Activated naive CD4-positive, alpha-beta T cell treated with anti-CD3 and anti-CD28 coated beads, Interleukin-2, amount 10 ng/mL, durations not matched to agents 7 days and 5 days (primary cell): ENCODE measurements around the gene IL1RAPL2.
"Not testable (repeated sequence)": the region's sequence is repeated elsewhere in the genome, so short reads cannot be mapped to it uniquely, and the experiment has no call there.

Source experiments
- CTCF ChIA-PET: fragments of 350-600 bp; sonication (Branson Sonifier 250); formaldehyde crosslinking; loops from one replicate; lab custom pipeline; 2021; ENCODE audit warnings: antibody characterized with exemption; lab: Charles Lee
- DNase-seq: peaks from one replicate; pipeline ENCODE4 v3.0.0-alpha.2; 2020
- H3K27ac Mint-ChIP-seq: one replicate; pipeline ENCODE4 v1.8.0; 2021; ENCODE audit warnings: mild to moderate bottlenecking, moderate library complexity, mixed read lengths
- H3K27me3 Mint-ChIP-seq: one replicate; pipeline ENCODE4 v1.8.0; 2021; ENCODE audit warnings: mild to moderate bottlenecking, mixed read lengths
- H3K36me3 Mint-ChIP-seq: one replicate; pipeline ENCODE4 v1.8.0; 2021; ENCODE audit warnings: mixed read lengths
- H3K4me1 Mint-ChIP-seq: one replicate; pipeline ENCODE4 v1.8.0; 2021; ENCODE audit warnings: mixed read lengths
- H3K4me3 Mint-ChIP-seq: one replicate; pipeline ENCODE4 v1.8.0; 2021; ENCODE audit warnings: mild to moderate bottlenecking, moderate library complexity, mixed read lengths
- H3K9me3 Mint-ChIP-seq: one replicate; pipeline ENCODE4 v1.8.0; 2021; ENCODE audit warnings: mixed read lengths

IL1RAPL2 gene

DNA sequence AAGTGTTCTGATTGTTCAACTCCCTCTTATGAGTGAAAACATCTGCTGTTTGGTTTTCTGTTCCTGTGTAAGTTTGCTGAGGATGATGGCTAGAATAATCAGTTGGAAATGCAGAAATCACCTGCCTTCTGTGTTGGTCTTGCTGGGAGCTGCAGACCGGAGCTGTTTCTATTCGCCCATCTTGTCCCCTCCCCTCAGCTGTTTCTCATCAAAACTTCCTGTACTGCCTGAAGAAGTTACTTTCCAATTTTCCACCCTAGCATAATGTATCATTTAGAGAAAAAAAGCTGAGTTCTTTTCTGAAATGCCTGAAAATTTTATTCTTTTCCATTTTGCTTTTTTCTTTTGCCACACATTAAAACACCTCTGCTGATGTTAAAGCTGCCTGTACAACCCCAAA, 486.9 kb downstream of the IL1RAPL2 start:
- DNase-seq = no peak
- Mint-ChIP-seq H3K9me3 (no peaks in the 10 kb centered on the region), H3K27ac (no peak overlapping the region), H3K27me3 (no peaks in the 10 kb centered on the region), H3K4me1 (no peaks in the 10 kb centered on the region), H3K4me3 (no peak overlapping the region), H3K36me3 (no peaks in the 10 kb centered on the region)
- CTCF ChIA-PET = no interaction called here

DNA sequence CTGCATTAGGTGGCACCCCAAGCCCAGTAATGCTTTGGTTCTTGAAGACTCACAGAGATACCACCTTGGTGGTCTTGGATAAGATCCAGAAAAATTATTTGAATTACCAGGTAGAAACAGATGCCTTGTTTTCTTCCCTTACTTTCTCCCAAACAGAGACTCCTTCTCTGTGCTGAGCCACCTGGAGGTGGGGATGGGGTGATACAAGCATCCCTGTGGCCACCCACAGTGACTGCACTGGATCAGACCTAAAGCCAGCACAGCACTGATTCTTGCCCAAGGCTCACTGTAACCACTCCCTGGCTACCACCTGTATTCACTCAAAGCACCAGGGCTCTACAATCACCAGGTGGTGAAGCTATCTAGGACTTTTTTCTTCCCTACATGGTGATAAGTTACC, 497.7 kb downstream of the IL1RAPL2 start:
- no peak overlapping the region for H3K4me3 Mint-ChIP-seq
- no peaks in the 10 kb centered on the region for H3K27me3 Mint-ChIP-seq
- H3K36me3 Mint-ChIP-seq = no peaks in the 10 kb centered on the region
- no peak for DNase-seq
- H3K9me3 Mint-ChIP-seq = no peaks in the 10 kb centered on the region
- no peak overlapping the region for H3K27ac Mint-ChIP-seq
- CTCF ChIA-PET = no interaction called here
- no peaks in the 10 kb centered on the region for H3K4me1 Mint-ChIP-seq

- Mint-ChIP-seq H3K9me3 (peaks cover 2% of the 10 kb centered on the region), H3K36me3 (no peaks in the 10 kb centered on the region), H3K27ac (no peak overlapping the region), H3K4me1 (no peaks in the 10 kb centered on the region), H3K4me3 (no peak overlapping the region), H3K27me3 (no peaks in the 10 kb centered on the region)
- CTCF ChIA-PET = no interaction called here
- DNase-seq = no peak
Observed at GRCh38 chrX:105098201-105098600, 532.2 kb downstream of the IL1RAPL2 start.

- H3K27me3 Mint-ChIP-seq = no peaks in the 10 kb centered on the region
- no peaks in the 10 kb centered on the region for H3K4me1 Mint-ChIP-seq
- no peak overlapping the region for H3K27ac Mint-ChIP-seq
- CTCF ChIA-PET = no interaction called here
- DNase-seq = no peak
- H3K9me3 Mint-ChIP-seq = peaks cover 2% of the 10 kb centered on the region
- no peak overlapping the region for H3K4me3 Mint-ChIP-seq
- no peaks in the 10 kb centered on the region for H3K36me3 Mint-ChIP-seq
Observed at GRCh38 chrX:105098812-105099211, 532.8 kb downstream of the IL1RAPL2 start.

DNA sequence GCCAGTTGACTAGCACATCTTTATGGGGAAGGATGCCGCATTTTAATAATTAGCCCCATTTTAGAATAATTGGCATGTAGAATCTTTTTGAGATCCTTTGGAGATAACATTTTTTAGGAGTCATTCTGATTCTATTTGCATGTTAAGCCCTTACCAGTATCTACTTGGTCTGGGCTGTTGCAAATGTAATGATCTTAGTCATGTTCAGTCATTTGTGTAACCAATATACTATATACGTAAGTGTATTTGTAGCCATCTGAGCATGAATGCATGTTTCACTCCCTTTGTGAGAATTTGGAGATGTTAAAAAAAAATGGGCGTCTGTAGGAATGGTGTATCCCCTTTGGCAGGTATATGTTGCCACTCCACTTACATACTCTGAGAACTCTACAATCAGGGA, 535.4 kb downstream of the IL1RAPL2 start:
- Mint-ChIP-seq H3K4me1 (no peaks in the 10 kb centered on the region), H3K27ac (no peak overlapping the region), H3K4me3 (no peak overlapping the region), H3K9me3 (peaks cover 2% of the 10 kb centered on the region), H3K36me3 (no peaks in the 10 kb centered on the region), H3K27me3 (no peaks in the 10 kb centered on the region)
- no peak for DNase-seq
- CTCF ChIA-PET = no interaction called here

DNA sequence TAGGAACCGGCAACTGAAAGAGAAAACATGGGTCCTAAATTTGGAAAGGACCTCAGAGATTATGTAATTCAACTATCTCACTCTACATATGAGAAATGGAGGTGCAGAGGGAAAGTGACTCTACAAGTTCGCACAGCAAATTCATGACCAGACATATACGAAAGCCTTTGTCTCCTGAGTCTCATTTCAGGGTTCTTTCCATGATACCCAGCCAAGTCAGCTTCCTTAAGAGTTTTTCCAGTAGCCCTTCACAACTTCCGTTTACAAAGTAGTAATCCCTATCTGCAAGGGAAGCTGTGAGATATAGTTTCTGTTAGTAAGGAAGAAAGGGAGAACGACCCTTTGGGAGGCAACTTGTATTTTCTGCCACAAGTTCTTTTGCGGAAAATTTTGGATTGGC, 543.9 kb downstream of the IL1RAPL2 start:
- no peaks in the 10 kb centered on the region for H3K9me3 Mint-ChIP-seq
- H3K4me1 Mint-ChIP-seq = no peaks in the 10 kb centered on the region
- H3K27me3 Mint-ChIP-seq = no peaks in the 10 kb centered on the region
- DNase-seq = no peak
- no peaks in the 10 kb centered on the region for H3K36me3 Mint-ChIP-seq
- CTCF ChIA-PET = no interaction called here
- no peak overlapping the region for H3K4me3 Mint-ChIP-seq
- H3K27ac Mint-ChIP-seq = no peak overlapping the region

GRCh38 chrX:105114554-105115130, 548.6 kb downstream of the IL1RAPL2 start:
- Mint-ChIP-seq H3K36me3 (no peaks in the 10 kb centered on the region), H3K27me3 (no peaks in the 10 kb centered on the region), H3K4me1 (no peaks in the 10 kb centered on the region), H3K4me3 (no peak overlapping the region), H3K27ac (no peak overlapping the region), H3K9me3 (no peaks in the 10 kb centered on the region)
- DNase-seq = no peak
- CTCF ChIA-PET = no interaction called here

GRCh38 chrX:105115596-105116320, 549.8 kb downstream of the IL1RAPL2 start:
- H3K36me3 Mint-ChIP-seq, H3K27me3 Mint-ChIP-seq, H3K4me3 Mint-ChIP-seq, DNase-seq, CTCF ChIA-PET, H3K4me1 Mint-ChIP-seq, H3K9me3 Mint-ChIP-seq, H3K27ac Mint-ChIP-seq: not testable (repeated sequence)

DNA sequence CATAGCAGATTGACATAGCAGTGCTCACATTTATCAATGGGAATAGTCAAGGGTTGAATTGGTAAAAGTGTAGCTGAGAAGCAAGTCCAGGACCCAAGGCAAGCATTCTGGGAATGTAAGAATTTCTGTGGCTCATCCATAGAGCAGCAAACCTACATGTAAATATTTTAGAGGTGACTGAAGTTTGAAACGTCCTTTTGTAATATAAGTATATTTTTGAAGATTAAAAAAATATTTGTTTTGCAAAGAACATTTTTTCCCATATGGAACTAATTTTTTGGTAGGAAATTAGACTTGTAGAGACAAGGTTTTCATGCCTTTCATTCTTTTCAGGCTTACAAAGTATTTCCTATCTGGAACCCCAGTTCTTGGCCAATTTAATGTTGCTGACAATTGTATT, 550.5 kb downstream of the IL1RAPL2 start:
- H3K27ac Mint-ChIP-seq = no peak overlapping the region
- DNase-seq = no peak
- CTCF ChIA-PET = no interaction called here
- H3K4me1 Mint-ChIP-seq = no peaks in the 10 kb centered on the region
- no peaks in the 10 kb centered on the region for H3K36me3 Mint-ChIP-seq
- H3K4me3 Mint-ChIP-seq = no peak overlapping the region
- H3K9me3 Mint-ChIP-seq = no peaks in the 10 kb centered on the region
- no peaks in the 10 kb centered on the region for H3K27me3 Mint-ChIP-seq

GRCh38 chrX:105117621-105118020, 551.6 kb downstream of the IL1RAPL2 start:
- no peaks in the 10 kb centered on the region for H3K9me3 Mint-ChIP-seq
- H3K4me3 Mint-ChIP-seq = no peak overlapping the region
- no peaks in the 10 kb centered on the region for H3K4me1 Mint-ChIP-seq
- no peaks in the 10 kb centered on the region for H3K27me3 Mint-ChIP-seq
- H3K36me3 Mint-ChIP-seq = no peaks in the 10 kb centered on the region
- DNase-seq = no peak
- no peak overlapping the region for H3K27ac Mint-ChIP-seq
- CTCF ChIA-PET = no interaction called here

GRCh38 chrX:105120463-105120862, 554.5 kb downstream of the IL1RAPL2 start:
- Mint-ChIP-seq H3K27me3 (no peaks in the 10 kb centered on the region), H3K4me3 (no peak overlapping the region), H3K9me3 (no peaks in the 10 kb centered on the region), H3K36me3 (no peaks in the 10 kb centered on the region), H3K27ac (no peak overlapping the region), H3K4me1 (no peaks in the 10 kb centered on the region)
- CTCF ChIA-PET = no interaction called here
- no peak for DNase-seq

GRCh38 chrX:105121186-105121585, 555.2 kb downstream of the IL1RAPL2 start:
- H3K9me3 Mint-ChIP-seq = no peaks in the 10 kb centered on the region
- no peaks in the 10 kb centered on the region for H3K27me3 Mint-ChIP-seq
- no peak overlapping the region for H3K27ac Mint-ChIP-seq
- H3K4me3 Mint-ChIP-seq = no peak overlapping the region
- no peaks in the 10 kb centered on the region for H3K4me1 Mint-ChIP-seq
- CTCF ChIA-PET = no interaction called here
- no peak for DNase-seq
- H3K36me3 Mint-ChIP-seq = no peaks in the 10 kb centered on the region

DNA sequence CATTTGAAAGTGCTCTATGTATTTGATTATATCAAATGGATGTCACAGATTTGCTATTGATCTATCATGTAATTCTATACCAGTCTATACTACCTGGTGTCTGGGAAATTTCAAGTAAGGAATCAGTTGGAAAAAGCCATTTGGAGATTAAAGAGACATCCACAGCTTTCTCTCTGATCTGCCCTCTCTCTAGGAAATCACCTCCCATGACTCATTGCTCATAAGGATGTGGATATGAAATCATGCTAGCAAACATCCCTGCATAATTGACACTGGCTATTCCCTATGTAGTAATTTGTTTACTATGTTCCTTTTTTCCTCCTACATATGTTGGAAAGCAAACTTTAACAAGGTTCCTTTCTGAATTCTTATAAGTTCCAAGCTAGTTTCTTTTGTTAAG, 560.2 kb downstream of the IL1RAPL2 start:
- no peak for DNase-seq

DNA sequence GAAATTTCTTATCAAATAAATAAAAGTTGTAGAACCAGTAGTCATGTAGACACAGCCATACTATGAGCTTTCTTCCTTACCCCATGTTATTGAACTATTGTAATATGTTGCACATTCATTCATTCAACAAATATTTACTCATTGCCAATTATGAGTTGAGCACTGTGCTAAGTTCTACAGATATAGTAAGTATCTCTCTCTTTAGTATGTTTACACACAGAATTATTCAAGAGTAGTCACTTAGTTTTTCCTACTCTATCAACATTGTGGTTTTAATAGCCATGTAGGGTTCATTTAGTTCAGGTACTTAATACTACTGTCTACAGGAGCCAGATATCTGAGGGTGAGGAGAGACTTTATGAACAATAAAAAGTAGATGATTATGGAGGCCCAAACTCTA, 568.3 kb downstream of the IL1RAPL2 start:
- H3K9me3 Mint-ChIP-seq = no peaks in the 10 kb centered on the region
- CTCF ChIA-PET = no interaction called here
- no peaks in the 10 kb centered on the region for H3K4me1 Mint-ChIP-seq
- no peak overlapping the region for H3K27ac Mint-ChIP-seq
- no peaks in the 10 kb centered on the region for H3K36me3 Mint-ChIP-seq
- H3K27me3 Mint-ChIP-seq = no peaks in the 10 kb centered on the region
- H3K4me3 Mint-ChIP-seq = no peak overlapping the region
- no peak for DNase-seq

More for the DNA sequence above, 560.2 kb downstream of the IL1RAPL2 start:
- Mint-ChIP-seq H3K27me3 (no peaks in the 10 kb centered on the region), H3K4me3 (no peak overlapping the region), H3K9me3 (no peaks in the 10 kb centered on the region), H3K4me1 (no peaks in the 10 kb centered on the region), H3K36me3 (no peaks in the 10 kb centered on the region), H3K27ac (no peak overlapping the region)
- CTCF ChIA-PET = no interaction called here

GRCh38 chrX:105136786-105137185, 570.8 kb downstream of the IL1RAPL2 start:
- Mint-ChIP-seq H3K9me3 (no peaks in the 10 kb centered on the region), H3K27ac (no peak overlapping the region), H3K36me3 (no peaks in the 10 kb centered on the region), H3K4me3 (no peak overlapping the region), H3K4me1 (no peaks in the 10 kb centered on the region), H3K27me3 (no peaks in the 10 kb centered on the region)
- DNase-seq = no peak
- CTCF ChIA-PET = no interaction called here
